ENCODE data around the gene SYNRG.

DNA sequence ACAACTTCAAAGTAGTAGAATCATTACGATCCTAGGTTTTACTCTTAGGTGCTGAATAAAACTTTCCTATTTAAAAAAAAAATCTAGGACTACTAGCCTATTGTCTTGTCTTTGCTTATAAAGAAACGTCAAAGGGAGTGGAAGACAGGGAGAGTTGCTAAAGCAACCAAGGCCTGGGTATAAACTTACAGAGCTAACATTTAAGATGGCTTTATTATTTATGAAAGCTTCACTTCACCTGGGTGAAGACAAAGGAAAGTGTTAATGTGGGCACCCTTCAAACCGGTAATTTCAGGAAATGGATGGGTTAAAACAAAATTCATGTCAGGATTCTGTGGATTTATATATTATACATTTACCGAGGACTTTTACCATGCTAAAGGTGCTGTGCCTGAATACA lies 117.1 kb downstream of the SYNRG start:
- TF ChIP-seq, protein P1, sequence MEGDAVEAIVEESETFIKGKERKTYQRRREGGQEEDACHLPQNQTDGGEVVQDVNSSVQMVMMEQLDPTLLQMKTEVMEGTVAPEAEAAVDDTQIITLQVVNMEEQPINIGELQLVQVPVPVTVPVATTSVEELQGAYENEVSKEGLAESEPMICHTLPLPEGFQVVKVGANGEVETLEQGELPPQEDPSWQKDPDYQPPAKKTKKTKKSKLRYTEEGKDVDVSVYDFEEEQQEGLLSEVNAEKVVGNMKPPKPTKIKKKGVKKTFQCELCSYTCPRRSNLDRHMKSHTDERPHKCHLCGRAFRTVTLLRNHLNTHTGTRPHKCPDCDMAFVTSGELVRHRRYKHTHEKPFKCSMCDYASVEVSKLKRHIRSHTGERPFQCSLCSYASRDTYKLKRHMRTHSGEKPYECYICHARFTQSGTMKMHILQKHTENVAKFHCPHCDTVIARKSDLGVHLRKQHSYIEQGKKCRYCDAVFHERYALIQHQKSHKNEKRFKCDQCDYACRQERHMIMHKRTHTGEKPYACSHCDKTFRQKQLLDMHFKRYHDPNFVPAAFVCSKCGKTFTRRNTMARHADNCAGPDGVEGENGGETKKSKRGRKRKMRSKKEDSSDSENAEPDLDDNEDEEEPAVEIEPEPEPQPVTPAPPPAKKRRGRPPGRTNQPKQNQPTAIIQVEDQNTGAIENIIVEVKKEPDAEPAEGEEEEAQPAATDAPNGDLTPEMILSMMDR (IDR thresholded peaks at IDR 0.05): no peak
- no peak for TF ChIP-seq POLR2A (IDR thresholded peaks at IDR 0.05)
- TF ChIP-seq POLR2AphosphoS5 (IDR thresholded peaks at IDR 0.05): no peak
